Measurements from ENCODE around the gene FBXL19. TPM values are rescaled to one million over a fixed set of nuclear protein-coding genes. Genes with fewer than 3 reads are reported as not detected.

Gene FBXL19
- polyA plus RNA-seq, 1 of the 3 experiments (the other 2 are of a cell fraction): 20.6 TPM

GRCh38 chr16:30996985-30997724, 73.8 kb downstream of the FBXL19 start:
- no peaks in the 10 kb centered on the region for H3K9me3 ChIP-seq
- no peaks in the 10 kb centered on the region for H3K27me3 ChIP-seq (ENCODE audit: insufficient read depth)
- H3K9ac ChIP-seq: peak overlapping the region; percentile 65
- peaks cover 14 to 18% of the 10 kb centered on the region in 2 experiments; a peak in 3 of 4 replicates for H3K4me1 ChIP-seq (ENCODE audit: control insufficient read depth in 1 of 2, insufficient read depth in 2 of 2, low read depth in 1 of 2, low read length in 1 of 2)
- DNase-seq: peak; percentile 97
- WGBS (ENCODE audit: low lambda C conversion rate): 28% methylated on average over 34 of the region's 60 CpGs
- H3F3A ChIP-seq (replicated peaks; ENCODE audit: insufficient read depth): peaks cover 23% of the 10 kb centered on the region
- no peaks in the 10 kb centered on the region for H3K79me2 ChIP-seq (ENCODE audit: insufficient read depth)
- H2AFZ ChIP-seq (ENCODE audit: low read depth): peak overlapping the region; percentile 55; the same call in 1 of the 2 replicates
- peak overlapping the region; percentile 78 for H3K4me2 ChIP-seq
- 0 out of 2 replicates have a peak, but pooled peaks have one; percentile 14 for TF ChIP-seq TAF1 (IDR thresholded peaks at IDR 0.05; ENCODE audit: borderline replicate concordance, low read depth, low read length)
- TF ChIP-seq RCOR1 (IDR thresholded peaks at IDR 0.05; ENCODE audit: low read length): no peak
- no peaks in the 10 kb centered on the region for H3K9me2 ChIP-seq
- CTCF ChIA-PET: interaction anchor here (0.6 to 2.6 kb wide), 4 partner anchors 11 to 145 kb away, joined by 3 to 15 read pairs (median 3); partner anchors contain the start of gene HSD3B7
- H3K4me3 ChIP-seq (ENCODE audit: low read depth in 2 of 2, low read length in 1 of 2): peak overlapping the region in 1 of 2 experiments; percentile 25; a peak in 2 of 4 replicates
- H3K36me3 ChIP-seq (replicated peaks in 1 of 2; ENCODE audit: control insufficient read depth in 1 of 2, insufficient read depth in 2 of 2, low read length in 1 of 2): peaks cover 2 to 3% of the 10 kb centered on the region in 2 experiments
- POLR2A ChIA-PET: interaction anchor here (1.1 kb wide), 1 partner anchor 9 kb away, joined by 5 read pairs; no protein-coding TSS in a partner anchor
- peak overlapping the region; percentile 45 to 92; a peak in 3 of 4 replicates for H3K27ac ChIP-seq (ENCODE audit: low read depth in 2 of 2, low read length in 1 of 2)
- H4K20me1 ChIP-seq (ENCODE audit: insufficient read depth): no peaks in the 10 kb centered on the region

DNA sequence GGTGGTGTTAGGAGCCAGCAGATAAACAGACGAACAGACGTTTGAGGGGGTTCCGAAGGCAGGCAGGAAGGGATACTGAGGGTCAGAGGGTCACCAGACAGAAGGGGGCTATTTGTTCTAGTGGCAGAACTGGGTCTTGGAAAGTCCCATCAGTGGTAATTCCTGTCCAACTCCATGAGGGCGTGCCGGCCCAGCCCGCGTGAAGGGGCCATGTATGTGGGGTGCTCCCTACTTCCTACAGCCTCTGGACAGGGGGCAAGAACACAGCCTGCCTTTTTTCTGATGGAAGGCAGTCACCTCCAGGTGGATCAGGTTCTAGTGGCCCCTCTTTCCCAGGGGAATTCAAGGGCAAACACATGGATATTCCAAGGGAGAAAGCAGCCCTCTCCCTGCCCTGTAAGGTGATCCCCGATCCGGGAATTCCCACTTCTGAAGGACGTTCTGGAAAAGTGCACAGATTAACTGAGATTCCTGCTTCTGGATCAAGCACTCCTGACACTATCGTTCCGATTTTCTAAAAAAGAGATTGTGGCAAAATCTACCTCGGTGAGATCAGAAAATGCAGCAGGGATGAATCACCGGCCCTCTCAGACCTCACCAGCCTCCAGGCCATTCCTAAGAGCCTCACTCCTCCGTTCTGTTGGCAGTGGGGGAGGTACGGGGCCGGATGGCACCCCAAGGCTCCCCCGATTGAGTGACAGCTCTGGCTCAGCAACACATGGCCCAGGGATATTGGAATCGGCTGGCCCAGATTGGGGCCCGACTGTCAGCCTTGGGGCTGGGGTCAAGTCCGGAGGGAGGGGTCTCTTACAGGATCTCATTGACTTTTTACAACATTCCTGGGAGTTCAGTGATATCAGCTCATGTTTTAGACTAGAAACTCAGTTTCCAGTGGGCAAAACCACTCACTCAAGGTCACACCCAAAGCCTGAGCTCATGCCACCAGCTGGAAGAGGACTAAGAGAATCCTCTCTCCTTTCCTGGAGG, 74.6 kb downstream of the FBXL19 start:
- WGBS (ENCODE audit: low lambda C conversion rate): 30% methylated on average over 12 of the region's 21 CpGs
- no peak overlapping the region for H3K4me3 ChIP-seq (ENCODE audit: low read depth in 2 of 2, low read length in 1 of 2)
- POLR2A ChIA-PET: interaction anchor here (1.1 kb wide), 1 partner anchor 10 kb away, joined by 5 read pairs; no protein-coding TSS in a partner anchor
- H3F3A ChIP-seq (replicated peaks; ENCODE audit: insufficient read depth): peaks cover 23% of the 10 kb centered on the region
- H3K36me3 ChIP-seq (replicated peaks in 1 of 2; ENCODE audit: control insufficient read depth in 1 of 2, insufficient read depth in 2 of 2, low read length in 1 of 2): peaks cover 2 to 3% of the 10 kb centered on the region in 2 experiments
- H3K4me1 ChIP-seq (ENCODE audit: control insufficient read depth in 1 of 2, insufficient read depth in 2 of 2, low read depth in 1 of 2, low read length in 1 of 2): peaks cover 16 to 18% of the 10 kb centered on the region in 2 experiments; a peak in 3 of 4 replicates
- peak overlapping the region; percentile 45 to 92 for H3K27ac ChIP-seq (ENCODE audit: low read depth in 2 of 2, low read length in 1 of 2)
- DNase-seq: no peak
- H3K9me3 ChIP-seq: no peaks in the 10 kb centered on the region
- CTCF ChIA-PET: interaction anchor here (0.6 to 2.6 kb wide), 6 partner anchors 12 to 74 kb away, joined by 3 to 15 read pairs (median 4); partner anchors contain the start of genes HSD3B7 and STX1B
- no peaks in the 10 kb centered on the region for H3K79me2 ChIP-seq (ENCODE audit: insufficient read depth)
- peak overlapping the region; percentile 78 for H3K4me2 ChIP-seq
- H3K9me2 ChIP-seq: no peaks in the 10 kb centered on the region
- peak overlapping the region; percentile 55 for H2AFZ ChIP-seq (ENCODE audit: low read depth)
- H3K9ac ChIP-seq: peak overlapping the region; percentile 65
- H3K27me3 ChIP-seq (ENCODE audit: insufficient read depth): no peaks in the 10 kb centered on the region
- H4K20me1 ChIP-seq (ENCODE audit: insufficient read depth): no peaks in the 10 kb centered on the region
- TF ChIP-seq MXI1 (IDR thresholded peaks at IDR 0.05; ENCODE audit: low read depth, low read length) (no peak), EZH2phosphoT487 (IDR thresholded peaks at IDR 0.05; ENCODE audit: borderline replicate concordance, low read depth) (no peak), ELF1 (IDR thresholded peaks at IDR 0.05) (no peak), TEAD4 (IDR thresholded peaks at IDR 0.05; ENCODE audit: borderline replicate concordance, insufficient read depth) (peak; percentile 35; the same call in 1 of the 2 replicates), CTCF (IDR thresholded peaks at IDR 0.05) (no peak), RCOR1 (IDR thresholded peaks at IDR 0.05; ENCODE audit: low read length) (no peak), YY1 (IDR thresholded peaks at IDR 0.05; ENCODE audit: low read depth) (no peak), MEF2A (IDR thresholded peaks at IDR 0.05; ENCODE audit: borderline replicate concordance, low read depth) (no peak), TAF1 (IDR thresholded peaks at IDR 0.05; ENCODE audit: borderline replicate concordance, low read depth, low read length) (no peak), NRF1 (IDR thresholded peaks at IDR 0.05; ENCODE audit: low read depth, low read length) (no peak), REST (IDR thresholded peaks at IDR 0.05; ENCODE audit: low read depth, low read length) (no peak; the same call in 1 of the 2 replicates), FOSL2 (IDR thresholded peaks at IDR 0.05; ENCODE audit: borderline replicate concordance, low read depth) (peak; percentile 88)
- TF ChIP-seq, protein P1, sequence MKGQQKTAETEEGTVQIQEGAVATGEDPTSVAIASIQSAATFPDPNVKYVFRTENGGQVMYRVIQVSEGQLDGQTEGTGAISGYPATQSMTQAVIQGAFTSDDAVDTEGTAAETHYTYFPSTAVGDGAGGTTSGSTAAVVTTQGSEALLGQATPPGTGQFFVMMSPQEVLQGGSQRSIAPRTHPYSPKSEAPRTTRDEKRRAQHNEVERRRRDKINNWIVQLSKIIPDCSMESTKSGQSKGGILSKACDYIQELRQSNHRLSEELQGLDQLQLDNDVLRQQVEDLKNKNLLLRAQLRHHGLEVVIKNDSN (IDR thresholded peaks at IDR 0.05; ENCODE audit: borderline replicate concordance, low read depth): no peak; the same call in 1 of the 2 replicates
- TF ChIP-seq, protein P2, sequence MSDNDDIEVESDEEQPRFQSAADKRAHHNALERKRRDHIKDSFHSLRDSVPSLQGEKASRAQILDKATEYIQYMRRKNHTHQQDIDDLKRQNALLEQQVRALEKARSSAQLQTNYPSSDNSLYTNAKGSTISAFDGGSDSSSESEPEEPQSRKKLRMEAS (IDR thresholded peaks at IDR 0.05; ENCODE audit: low read depth): peak; percentile 78
